ACC112 (cell line): ENCODE results near the gene PLLP.

Source experiments
- H2AFZ ChIP-seq: fragments of 200-600 bp; sonication (generic); one replicate; pipeline ENCODE4 v1.6.0; 2017; ENCODE audit warnings: antibody characterized with exemption, low read length; ENCODE audit not compliant: unreplicated experiment
- H3K27ac ChIP-seq: fragments of 200-600 bp; sonication (generic); 2 replicates; pipeline ENCODE4 v1.5.1; 2014; ENCODE audit warnings: low read depth, mild to moderate bottlenecking, antibody characterized with exemption, low read length, moderate library complexity
- H3K27me3 ChIP-seq: fragments of 200-600 bp; sonication (generic); 2 replicates; pipeline ENCODE4 v1.6.1; 2014; ENCODE audit warnings: mild to moderate bottlenecking, antibody characterized with exemption, low read length, moderate library complexity, mixed read lengths; ENCODE audit not compliant: insufficient read depth
- H3K36me3 ChIP-seq: fragments of 200-600 bp; sonication (generic); 2 replicates; pipeline ENCODE4 v1.6.1; 2016; ENCODE audit warnings: mild to moderate bottlenecking, antibody characterized with exemption, low read length, moderate library complexity, mixed read lengths; ENCODE audit not compliant: insufficient read depth
- H3K4me1 ChIP-seq: fragments of 200-600 bp; sonication (generic); one replicate; pipeline ENCODE4 v1.6.1; 2016; ENCODE audit warnings: low read length, mixed read lengths; ENCODE audit not compliant: insufficient read depth, unreplicated experiment, control insufficient read depth
- H3K4me3 ChIP-seq: fragments of 200-600 bp; sonication (generic); 2 replicates; pipeline ENCODE4 v1.5.1; 2014; ENCODE audit warnings: mild to moderate bottlenecking, low read depth, low read length
- H3K79me2 ChIP-seq: fragments of 200-600 bp; sonication (generic); one replicate; pipeline ENCODE4 v1.6.0; 2016; ENCODE audit warnings: low read length; ENCODE audit not compliant: control insufficient read depth, unreplicated experiment, insufficient read depth

Gene PLLP

DNA sequence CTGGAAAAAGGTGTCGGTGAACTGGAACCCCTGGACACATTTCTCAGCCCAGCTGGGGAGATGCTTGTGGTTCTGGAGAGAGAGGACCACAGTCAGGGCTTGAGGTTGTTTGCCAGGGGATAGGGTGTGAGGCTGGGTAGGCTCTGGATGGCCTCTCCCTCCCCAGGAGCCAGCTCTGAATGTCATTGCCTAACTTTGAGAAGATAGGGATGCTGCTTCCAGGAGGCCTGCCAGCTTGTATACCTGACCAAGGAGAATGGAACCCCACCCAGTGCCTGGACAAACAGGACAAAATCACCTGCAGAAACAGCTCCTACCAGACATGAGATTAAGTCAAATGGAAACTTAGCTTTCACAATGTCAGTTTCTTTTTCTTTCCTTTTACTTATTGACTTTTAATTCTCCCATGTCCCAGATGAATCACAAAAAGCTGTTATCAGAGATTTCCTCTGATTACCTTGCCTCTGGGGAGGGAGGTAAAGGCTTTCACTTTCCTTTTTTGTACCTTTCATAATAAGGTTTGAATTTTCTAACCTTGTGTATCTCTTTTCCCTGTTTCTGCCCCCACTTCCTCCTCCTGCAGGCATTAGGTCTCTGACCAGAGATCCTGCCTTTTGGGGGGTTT, 29.8 kb upstream of the PLLP start:
- Histone ChIP-seq H3K27ac (peak overlapping the region; percentile 31), H3K36me3 (no peaks in the 10 kb centered on the region), H3K4me3 (no peak overlapping the region), H2AFZ (peak overlapping the region; percentile 63), H3K27me3 (no peaks in the 10 kb centered on the region), H3K79me2 (no peaks in the 10 kb centered on the region), H3K4me1 (peaks cover 35% of the 10 kb centered on the region)

DNA sequence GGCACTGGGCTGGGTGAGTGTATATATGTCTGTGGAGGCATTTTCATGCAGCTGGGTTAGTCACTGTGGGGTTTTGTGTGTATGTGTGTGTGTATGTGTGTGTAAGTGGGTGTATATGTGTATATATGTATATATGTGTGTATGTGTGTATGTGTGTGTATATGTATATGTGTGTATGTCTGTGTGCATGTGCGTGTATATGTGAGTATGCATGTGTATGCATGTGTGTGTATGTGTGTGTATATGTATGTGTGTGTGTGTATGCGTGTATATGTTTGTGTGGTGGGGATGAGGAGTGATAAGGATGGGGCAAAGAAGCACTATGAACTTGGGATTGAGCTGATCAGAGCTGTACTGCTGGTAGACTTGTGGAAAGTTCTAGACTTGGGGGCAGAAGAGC, 29.0 kb upstream of the PLLP start:
- no peak overlapping the region for H2AFZ ChIP-seq
- H3K79me2 ChIP-seq: no peaks in the 10 kb centered on the region
- H3K4me3 ChIP-seq: no peak overlapping the region
- H3K27me3 ChIP-seq: no peaks in the 10 kb centered on the region
- peaks cover 35% of the 10 kb centered on the region for H3K4me1 ChIP-seq
- H3K27ac ChIP-seq: no peak overlapping the region
- no peaks in the 10 kb centered on the region for H3K36me3 ChIP-seq

DNA sequence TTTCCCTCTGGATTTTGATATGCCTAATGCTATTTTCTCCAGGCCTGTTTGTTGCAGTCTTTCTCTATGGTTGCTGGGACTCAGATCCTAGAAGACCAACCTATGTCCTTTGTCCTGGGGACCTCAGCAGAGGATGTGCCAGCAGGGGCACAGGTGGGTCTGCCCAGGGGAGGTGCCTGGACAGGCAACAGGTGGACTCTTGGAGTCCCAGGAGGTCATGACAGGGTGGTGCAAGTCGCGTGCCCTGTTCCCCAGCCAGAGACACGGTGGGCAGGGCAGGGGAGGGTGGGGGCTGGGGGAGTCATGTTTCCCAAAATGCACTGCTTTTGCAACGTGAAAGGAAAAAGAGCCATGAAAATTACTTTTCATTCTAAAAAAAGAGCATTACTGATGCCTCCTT, 26.3 kb upstream of the PLLP start:
- Histone ChIP-seq H3K79me2 (no peaks in the 10 kb centered on the region), H3K27me3 (no peaks in the 10 kb centered on the region), H2AFZ (no peak overlapping the region), H3K27ac (no peak overlapping the region), H3K36me3 (no peaks in the 10 kb centered on the region), H3K4me1 (peaks cover 17% of the 10 kb centered on the region), H3K4me3 (no peak overlapping the region)

DNA sequence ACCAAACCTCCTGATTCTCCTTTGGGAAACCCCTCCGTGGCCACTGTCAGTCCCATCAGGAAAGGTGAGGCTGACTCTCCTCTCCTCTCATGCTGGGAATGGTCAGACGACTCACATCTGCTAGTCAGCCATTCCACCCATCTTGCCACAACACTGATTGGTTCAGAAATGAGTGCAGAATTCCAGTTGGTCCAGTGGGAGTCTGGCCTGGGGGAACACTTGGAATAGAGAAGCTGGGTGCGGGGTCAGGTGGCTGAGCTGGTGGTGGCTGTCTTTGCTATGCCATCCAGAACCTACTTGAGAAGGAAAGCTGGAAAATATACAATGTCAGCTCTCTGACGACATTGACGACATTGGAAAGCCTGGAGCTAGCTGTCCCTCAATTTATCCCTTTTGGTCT, 23.6 kb upstream of the PLLP start:
- Histone ChIP-seq H2AFZ (no peak overlapping the region), H3K79me2 (no peaks in the 10 kb centered on the region), H3K36me3 (no peaks in the 10 kb centered on the region), H3K4me1 (peaks cover 12% of the 10 kb centered on the region), H3K4me3 (no peak overlapping the region), H3K27me3 (no peaks in the 10 kb centered on the region), H3K27ac (no peak overlapping the region)

DNA sequence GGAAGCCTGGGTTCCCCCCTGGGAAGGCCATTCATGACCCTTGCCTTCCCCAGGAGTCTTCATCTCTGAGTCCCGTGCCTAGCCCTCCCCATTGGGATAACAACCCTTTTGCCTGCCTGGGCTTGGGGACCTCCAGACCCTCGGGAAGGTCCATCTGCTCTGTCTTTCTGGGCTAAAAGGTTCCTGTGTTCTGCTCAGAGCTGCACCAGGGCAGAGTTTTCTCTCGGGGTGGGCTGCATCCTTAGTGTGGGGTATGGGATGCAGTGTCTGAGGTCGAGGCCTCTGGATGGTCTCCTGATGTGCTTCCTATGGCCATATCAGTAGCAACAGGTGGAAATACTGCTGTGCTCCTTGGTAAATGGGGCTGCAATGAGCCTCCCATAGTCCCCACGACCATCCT, 22.9 kb upstream of the PLLP start:
- no peaks in the 10 kb centered on the region for H3K27me3 ChIP-seq
- no peak overlapping the region for H3K27ac ChIP-seq
- H2AFZ ChIP-seq: no peak overlapping the region
- H3K36me3 ChIP-seq: no peaks in the 10 kb centered on the region
- H3K4me1 ChIP-seq: peaks cover 12% of the 10 kb centered on the region
- H3K4me3 ChIP-seq: no peak overlapping the region
- no peaks in the 10 kb centered on the region for H3K79me2 ChIP-seq

DNA sequence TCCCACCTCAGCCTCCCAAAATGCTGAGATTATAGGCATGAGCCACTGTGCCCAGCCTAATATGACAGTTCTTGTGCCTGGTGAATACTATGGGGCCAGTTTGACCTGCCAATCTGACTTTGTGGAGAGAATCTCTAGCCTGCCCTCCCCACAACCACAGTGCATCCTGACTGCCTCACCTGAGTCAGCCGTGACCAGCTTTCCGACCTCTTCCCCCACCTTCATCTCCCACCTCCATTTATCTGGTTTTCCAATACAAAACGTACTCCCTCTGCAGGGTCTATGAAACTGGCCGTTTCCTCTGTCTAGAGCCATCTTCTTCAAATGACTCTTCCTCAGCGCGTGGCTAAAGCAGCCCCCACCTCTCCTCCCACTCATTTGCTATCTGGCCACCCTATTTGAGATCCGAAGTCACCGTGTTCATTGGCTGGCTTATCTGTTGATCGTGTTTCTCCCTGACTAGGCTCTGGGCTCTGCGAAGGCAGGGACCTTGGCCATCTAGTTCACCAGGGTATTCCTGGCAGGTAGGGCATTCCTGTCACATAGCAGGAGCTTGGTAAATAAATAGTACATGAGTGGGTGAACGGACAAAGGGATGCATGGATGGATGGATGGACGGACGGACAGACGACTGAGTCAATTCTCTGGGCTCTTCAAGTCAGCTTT, 22.3 kb upstream of the PLLP start:
- Histone ChIP-seq H2AFZ (no peak overlapping the region), H3K27ac (no peak overlapping the region), H3K36me3 (no peaks in the 10 kb centered on the region)

DNA sequence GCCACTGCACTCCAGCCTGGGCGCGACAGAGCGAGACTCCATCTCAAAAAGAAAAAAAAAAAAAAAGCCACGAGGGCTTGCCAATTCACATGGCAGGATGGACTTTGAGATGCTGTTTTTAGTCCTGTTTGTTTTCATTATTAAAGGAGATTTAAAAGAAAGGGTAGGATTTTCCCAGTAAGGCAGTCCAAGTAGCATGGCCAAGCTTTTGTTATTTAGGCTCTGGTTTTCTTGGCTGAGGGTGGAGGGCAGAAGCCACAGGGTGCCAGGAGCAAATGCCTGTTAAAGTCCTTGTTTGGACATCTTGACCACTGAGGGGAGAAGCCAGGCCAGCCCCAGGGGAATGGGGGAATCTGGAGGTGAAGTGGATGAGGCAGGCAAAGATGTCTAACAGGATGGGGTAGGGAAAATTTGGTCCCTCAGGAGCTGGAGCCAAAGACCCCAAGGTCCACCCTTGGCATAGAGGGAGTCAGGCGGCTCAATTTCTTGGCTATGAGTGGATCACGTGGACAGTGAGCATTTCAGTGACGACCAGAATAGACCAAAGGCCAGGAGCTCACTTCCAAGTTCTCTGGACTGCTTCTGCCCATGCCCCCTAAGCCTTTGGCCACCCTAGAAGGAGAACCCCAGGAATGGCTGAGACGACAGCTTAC, 20.8 kb upstream of the PLLP start:
- Histone ChIP-seq H3K27ac (no peak overlapping the region), H3K27me3 (no peaks in the 10 kb centered on the region), H3K4me3 (no peak overlapping the region), H3K4me1 (peaks cover 12% of the 10 kb centered on the region), H3K79me2 (no peaks in the 10 kb centered on the region), H2AFZ (no peak overlapping the region), H3K36me3 (no peaks in the 10 kb centered on the region)

More for the DNA sequence above, 22.3 kb upstream of the PLLP start:
- Histone ChIP-seq H3K27me3 (no peaks in the 10 kb centered on the region), H3K79me2 (no peaks in the 10 kb centered on the region), H3K4me3 (no peak overlapping the region), H3K4me1 (peaks cover 12% of the 10 kb centered on the region)

DNA sequence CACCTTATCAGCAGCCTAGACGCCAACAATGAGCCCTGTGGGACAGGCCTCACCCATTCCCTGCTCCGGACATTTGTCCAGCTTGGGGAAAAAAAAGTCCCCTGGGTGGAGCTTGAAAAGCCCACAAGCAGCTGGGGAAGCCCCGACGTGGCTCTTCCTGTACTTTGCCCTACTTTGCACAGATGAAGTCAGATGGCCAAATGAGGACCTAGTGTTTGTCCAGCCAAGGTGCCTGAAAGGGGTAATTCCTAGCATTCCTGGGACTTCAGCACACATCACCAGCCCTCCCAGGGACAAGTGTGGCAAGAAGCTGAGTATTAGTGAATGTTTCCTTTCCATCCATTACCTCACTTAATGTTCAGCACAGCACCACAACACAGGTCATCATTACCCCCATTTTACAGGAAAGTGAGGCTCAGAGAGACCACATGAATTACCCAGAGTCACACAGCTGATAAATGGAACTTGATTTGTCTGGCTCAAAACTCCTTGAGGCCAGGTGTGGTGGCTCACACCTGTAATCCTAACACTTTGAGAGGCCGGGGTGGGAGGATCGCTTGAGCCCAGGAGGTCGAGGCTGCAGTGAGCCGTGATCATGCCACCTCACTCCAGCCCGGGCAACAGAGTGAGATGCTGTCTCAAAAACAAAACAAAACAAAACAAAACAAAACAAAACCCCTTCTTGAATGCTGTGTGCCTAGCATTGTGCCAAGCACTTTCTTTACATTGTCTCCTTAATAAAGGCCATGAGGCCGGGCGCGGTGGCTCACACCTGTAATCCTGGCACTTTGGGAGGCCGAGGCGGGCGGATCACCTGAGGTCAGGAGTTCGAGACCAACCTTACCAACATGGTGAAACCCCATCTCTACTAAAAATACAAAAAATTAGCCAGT, 19.9 kb upstream of the PLLP start:
- Histone ChIP-seq H3K36me3 (no peaks in the 10 kb centered on the region), H3K79me2 (no peaks in the 10 kb centered on the region), H3K4me3 (no peak overlapping the region), H3K27ac (peak overlapping the region; percentile 9; the same call in 1 of the 2 replicates), H3K4me1 (peaks cover 12% of the 10 kb centered on the region), H2AFZ (no peak overlapping the region), H3K27me3 (no peaks in the 10 kb centered on the region)

DNA sequence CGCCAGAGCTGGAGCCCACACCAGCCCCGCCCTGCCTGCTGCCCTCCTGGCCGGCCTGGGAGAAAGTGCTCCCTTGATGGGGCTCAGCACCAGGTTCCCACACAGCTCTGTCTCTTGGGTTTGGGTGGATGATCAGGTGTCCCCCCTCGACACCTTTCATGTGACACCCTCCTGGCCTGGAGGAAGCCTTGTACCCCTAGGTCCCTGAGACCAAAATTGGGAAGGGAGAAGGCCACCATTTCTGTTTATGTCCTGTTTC, 19.4 kb upstream of the PLLP start:
- no peak overlapping the region; the same call in 1 of the 2 replicates for H3K27ac ChIP-seq
- no peak overlapping the region for H2AFZ ChIP-seq
- H3K79me2 ChIP-seq: no peaks in the 10 kb centered on the region

DNA sequence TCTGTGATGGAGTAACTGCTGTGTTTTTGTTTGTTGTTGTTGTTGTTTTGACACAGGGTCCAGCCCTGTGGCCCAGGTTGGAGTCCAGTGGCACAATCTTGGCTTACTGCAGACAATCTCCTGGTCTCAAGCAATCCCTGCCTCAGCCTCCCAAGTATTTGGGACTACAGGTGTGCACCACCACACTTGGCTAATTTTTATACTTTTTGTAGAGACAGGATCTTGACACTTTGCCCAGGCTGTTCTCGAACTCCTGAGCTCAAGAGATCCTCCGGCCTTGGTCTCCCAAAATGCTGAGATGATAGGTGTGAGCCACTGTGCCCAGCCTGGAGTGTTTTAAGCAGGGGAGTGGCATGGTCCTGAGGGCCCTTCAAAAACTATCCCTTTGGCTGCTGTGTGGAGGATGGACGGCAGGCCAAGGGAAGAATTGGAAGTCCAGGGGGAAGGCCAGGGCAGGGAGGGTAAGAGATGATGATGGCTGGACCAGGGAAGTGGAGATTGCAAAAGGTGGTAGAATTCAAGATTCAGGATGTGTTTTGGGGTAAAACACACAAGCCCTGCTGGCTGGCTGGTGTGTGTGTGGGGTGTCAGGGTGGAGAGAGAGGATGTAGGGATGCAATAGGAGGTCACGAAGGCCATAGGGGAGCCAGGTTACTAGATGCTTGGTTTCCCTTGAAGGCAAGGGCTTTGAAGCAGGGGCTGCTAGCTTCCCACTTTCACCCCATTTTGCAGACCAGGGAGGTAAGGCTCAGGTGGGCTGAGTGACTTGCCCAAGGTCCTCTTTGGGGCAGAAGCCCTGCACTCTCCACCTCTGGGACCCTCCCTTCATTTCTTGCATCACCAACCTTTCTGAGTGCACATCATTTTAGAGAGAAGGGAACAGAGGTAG, 18.8 kb upstream of the PLLP start:
- no peaks in the 10 kb centered on the region for H3K79me2 ChIP-seq
- H3K27ac ChIP-seq: no peak overlapping the region; the same call in 1 of the 2 replicates
- no peaks in the 10 kb centered on the region for H3K27me3 ChIP-seq
- H2AFZ ChIP-seq: no peak overlapping the region
- peaks cover 12% of the 10 kb centered on the region for H3K4me1 ChIP-seq
- H3K36me3 ChIP-seq: no peaks in the 10 kb centered on the region
- no peak overlapping the region for H3K4me3 ChIP-seq

More for the DNA sequence above, 19.4 kb upstream of the PLLP start:
- no peaks in the 10 kb centered on the region for H3K27me3 ChIP-seq
- H3K36me3 ChIP-seq: no peaks in the 10 kb centered on the region
- H3K4me1 ChIP-seq: peaks cover 12% of the 10 kb centered on the region
- no peak overlapping the region for H3K4me3 ChIP-seq
